BE2C (cell line): ENCODE measurements around the gene GBE1.
A peak's percentile ranks its signal among the peaks of the same experiment; 100 is the strongest.

ENCODE experiments used
- DNase-seq: peaks from one replicate; pipeline ENCODE4 v3.0.0-alpha.2; 2020
- H3K27me3 ChIP-seq: fragments of 250-450 bp; sonication (Bioruptor Pico); 2 replicates; pipeline ENCODE4 v1.5.1; 2020; ENCODE audit warnings: mild to moderate bottlenecking
- H3K36me3 ChIP-seq: fragments of 250-450 bp; sonication (Bioruptor Pico); 2 replicates; pipeline ENCODE4 v1.5.1; 2020; ENCODE audit warnings: mild to moderate bottlenecking
- H3K4me1 ChIP-seq: fragments of 250-450 bp; sonication (Bioruptor Pico); 2 replicates; pipeline ENCODE4 v1.5.1; 2020
- H3K4me3 ChIP-seq: 2 replicates; pipeline ENCODE4 v1.5.1; 2011; ENCODE audit warnings: low read depth, low read length
- H3K9me3 ChIP-seq: fragments of 250-450 bp; sonication (Bioruptor Pico); 2 replicates; pipeline ENCODE4 v1.5.1; 2020
- TF ChIP-seq, protein P1 (sequence below): IDR thresholded peaks from 2 replicates; pipeline ENCODE4 v1.5.1; 2012; ENCODE audit warnings: mild to moderate bottlenecking, low read depth, low read length

GBE1 gene

DNA sequence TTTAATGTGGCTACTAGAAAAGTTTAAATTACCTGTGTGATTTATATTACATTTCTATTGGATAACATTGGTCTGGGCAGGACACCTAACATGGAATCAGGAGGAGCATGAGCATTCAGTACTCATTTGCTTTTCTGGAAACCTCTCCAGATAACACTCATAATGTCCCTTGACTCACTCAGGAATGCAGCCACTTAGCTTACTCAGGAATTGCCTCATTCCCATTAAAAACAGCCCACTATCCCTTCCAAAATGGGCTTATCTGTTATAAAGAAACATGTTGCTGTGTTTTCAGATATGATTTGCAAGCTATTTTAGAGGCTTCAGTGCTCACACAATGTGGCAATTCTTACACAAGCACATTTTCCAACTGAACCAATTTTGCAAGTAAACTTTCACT, 17.1 kb downstream of the GBE1 start:
- no peaks in the 10 kb centered on the region for H3K9me3 ChIP-seq
- peaks cover 5% of the 10 kb centered on the region for H3K4me1 ChIP-seq
- H3K4me3 ChIP-seq = no peak overlapping the region
- peak; percentile 10 for DNase-seq
- TF ChIP-seq, protein P1, sequence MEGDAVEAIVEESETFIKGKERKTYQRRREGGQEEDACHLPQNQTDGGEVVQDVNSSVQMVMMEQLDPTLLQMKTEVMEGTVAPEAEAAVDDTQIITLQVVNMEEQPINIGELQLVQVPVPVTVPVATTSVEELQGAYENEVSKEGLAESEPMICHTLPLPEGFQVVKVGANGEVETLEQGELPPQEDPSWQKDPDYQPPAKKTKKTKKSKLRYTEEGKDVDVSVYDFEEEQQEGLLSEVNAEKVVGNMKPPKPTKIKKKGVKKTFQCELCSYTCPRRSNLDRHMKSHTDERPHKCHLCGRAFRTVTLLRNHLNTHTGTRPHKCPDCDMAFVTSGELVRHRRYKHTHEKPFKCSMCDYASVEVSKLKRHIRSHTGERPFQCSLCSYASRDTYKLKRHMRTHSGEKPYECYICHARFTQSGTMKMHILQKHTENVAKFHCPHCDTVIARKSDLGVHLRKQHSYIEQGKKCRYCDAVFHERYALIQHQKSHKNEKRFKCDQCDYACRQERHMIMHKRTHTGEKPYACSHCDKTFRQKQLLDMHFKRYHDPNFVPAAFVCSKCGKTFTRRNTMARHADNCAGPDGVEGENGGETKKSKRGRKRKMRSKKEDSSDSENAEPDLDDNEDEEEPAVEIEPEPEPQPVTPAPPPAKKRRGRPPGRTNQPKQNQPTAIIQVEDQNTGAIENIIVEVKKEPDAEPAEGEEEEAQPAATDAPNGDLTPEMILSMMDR = no peak
- no peaks in the 10 kb centered on the region for H3K36me3 ChIP-seq
- H3K27me3 ChIP-seq = no peaks in the 10 kb centered on the region

DNA sequence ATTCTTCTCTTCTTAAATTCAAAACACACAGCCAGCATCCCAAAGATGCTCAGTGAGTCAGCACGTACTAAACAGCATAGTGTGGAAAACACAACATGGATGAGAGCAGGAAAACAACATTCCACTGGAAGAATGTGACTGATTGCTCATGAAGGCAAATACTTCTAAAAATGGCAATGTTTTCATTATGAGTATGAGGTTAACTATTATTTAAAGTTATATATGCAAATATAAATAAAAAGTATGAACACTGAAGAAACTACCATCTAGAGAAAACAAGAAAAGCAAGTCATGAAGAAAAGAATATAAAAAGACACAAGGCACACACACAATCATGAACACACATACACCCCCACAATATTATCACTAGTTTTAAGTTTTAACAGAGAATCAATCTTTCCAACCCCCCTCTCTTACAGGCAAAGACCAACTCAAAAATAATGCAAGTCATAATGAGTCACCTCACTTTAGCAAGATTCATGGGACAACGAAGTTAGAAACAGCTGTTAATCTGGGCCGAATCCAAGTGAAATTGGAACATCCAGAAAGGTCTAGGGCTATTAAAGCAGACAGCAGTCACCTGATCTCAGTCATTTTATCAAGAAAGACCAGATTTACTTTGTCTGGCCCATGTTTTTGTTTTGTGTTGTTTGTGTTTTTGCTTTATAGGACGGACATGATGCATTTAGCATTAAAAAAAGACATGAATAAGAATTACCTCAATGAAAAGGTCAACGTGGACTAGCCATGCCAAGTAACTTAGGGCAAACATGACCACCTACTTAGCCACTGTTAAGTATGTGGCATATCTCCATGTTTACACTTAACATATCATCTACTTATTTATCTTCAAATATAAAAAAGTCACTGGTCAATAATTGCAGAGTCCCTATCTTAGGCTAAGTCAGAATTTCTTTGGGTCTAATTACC, 18.1 kb downstream of the GBE1 start:
- H3K36me3 ChIP-seq = no peaks in the 10 kb centered on the region
- H3K27me3 ChIP-seq = no peaks in the 10 kb centered on the region
- H3K4me3 ChIP-seq = no peak overlapping the region
- H3K4me1 ChIP-seq = peaks cover 5% of the 10 kb centered on the region
- DNase-seq = peak; percentile 9
- TF ChIP-seq, protein P1 = no peak
- no peaks in the 10 kb centered on the region for H3K9me3 ChIP-seq

DNA sequence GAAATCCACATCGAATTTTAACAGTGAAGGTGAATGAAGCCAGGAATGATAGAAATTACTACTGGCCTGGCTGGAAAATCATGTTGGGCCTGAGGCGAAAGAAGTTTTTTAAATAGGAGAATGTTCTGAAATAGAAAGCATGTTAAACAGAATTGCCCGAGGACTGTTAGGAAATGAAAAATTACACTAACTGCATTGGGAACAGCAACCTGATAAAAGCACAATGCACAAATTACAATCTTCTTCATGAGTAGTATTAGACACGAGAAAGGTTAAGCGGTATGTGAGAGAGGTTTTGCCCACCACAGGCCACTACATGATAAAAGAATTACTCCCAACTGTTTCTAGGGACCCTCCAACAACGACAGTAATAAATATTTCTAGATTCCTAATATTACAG, 18.9 kb downstream of the GBE1 start:
- no peaks in the 10 kb centered on the region for H3K9me3 ChIP-seq
- DNase-seq = no peak
- TF ChIP-seq, protein P1 = no peak
- H3K4me3 ChIP-seq = peak overlapping the region; percentile 7; the same call in 1 of the 2 replicates
- no peaks in the 10 kb centered on the region for H3K36me3 ChIP-seq
- peaks cover 5% of the 10 kb centered on the region for H3K4me1 ChIP-seq
- H3K27me3 ChIP-seq = no peaks in the 10 kb centered on the region

DNA sequence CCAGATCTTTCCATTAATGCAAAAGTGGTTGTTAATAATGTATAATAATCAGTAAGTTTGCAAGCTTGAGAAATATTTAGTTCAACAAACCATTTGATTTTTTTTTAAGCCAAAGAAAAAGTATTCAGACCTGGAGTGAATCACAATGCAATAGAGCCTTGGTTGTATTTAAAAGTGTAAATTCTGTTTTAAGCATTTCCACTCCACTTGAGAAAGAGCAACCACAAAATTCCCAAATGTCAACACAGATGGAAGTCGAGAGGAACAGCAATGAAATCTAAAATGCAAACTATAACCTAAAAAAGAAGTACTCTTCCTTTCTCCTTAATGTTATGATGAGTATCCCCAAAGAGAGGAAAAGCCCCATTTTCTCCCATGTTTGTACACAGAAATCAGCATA, 20.2 kb downstream of the GBE1 start:
- H3K9me3 ChIP-seq = no peaks in the 10 kb centered on the region
- TF ChIP-seq, protein P1 = no peak
- no peaks in the 10 kb centered on the region for H3K27me3 ChIP-seq
- H3K36me3 ChIP-seq = no peaks in the 10 kb centered on the region
- DNase-seq = no peak
- H3K4me3 ChIP-seq = no peak overlapping the region
- H3K4me1 ChIP-seq = peaks cover 12% of the 10 kb centered on the region

DNA sequence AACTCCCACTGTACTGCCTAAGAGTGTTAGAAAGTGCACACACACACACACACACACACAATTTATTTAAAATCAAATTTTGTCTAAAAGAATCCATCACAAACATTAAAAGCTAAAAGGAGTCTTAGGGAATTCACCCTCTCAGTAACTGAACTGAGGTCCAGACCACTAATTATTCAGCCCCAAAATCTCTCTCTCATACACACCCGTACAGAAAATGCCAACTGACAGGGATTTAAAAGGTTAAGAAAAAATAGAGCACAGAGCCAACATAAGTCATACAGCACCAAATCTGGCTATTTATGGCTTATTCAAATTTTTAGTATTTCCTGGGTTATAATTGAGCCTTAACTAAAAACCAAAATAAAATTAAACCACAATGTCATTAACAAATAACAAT, 20.7 kb downstream of the GBE1 start:
- peaks cover 17% of the 10 kb centered on the region for H3K4me1 ChIP-seq
- H3K4me3 ChIP-seq = no peak overlapping the region
- H3K9me3 ChIP-seq = no peaks in the 10 kb centered on the region
- TF ChIP-seq, protein P1 = no peak
- no peaks in the 10 kb centered on the region for H3K27me3 ChIP-seq
- no peaks in the 10 kb centered on the region for H3K36me3 ChIP-seq
- no peak for DNase-seq

DNA sequence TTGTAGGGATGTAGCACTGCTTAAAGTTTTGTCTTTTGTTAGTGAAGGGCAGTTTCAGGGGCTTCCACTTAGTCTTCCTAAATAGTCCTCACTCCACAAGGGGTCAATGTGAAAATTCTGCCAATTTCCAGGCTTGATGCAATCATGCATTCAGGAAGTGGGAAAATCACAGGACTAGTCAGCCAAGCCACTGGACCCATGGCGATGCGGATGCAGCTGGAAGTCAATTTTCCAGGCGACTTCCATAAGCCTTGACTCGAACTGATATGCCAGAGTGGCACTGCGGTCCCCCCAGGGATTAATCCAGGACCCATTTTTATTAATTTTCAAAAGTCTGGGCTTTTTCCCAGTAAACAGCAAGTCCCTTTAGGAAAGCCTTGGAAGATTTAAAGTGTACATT, 26.1 kb downstream of the GBE1 start:
- H3K4me1 ChIP-seq = peaks cover 20% of the 10 kb centered on the region
- H3K4me3 ChIP-seq = no peak overlapping the region
- no peaks in the 10 kb centered on the region for H3K9me3 ChIP-seq
- DNase-seq = peak; percentile 14
- no peaks in the 10 kb centered on the region for H3K36me3 ChIP-seq
- TF ChIP-seq, protein P1 = no peak
- no peaks in the 10 kb centered on the region for H3K27me3 ChIP-seq
